Fibroblast of pulmonary artery (primary cell): Measurements from ENCODE around the gene POLR2E.

Experiments
- DNase-seq: peaks from one replicate; pipeline ENCODE4 v3.0.0-alpha.2; 2010; ENCODE audit warnings: low read depth
- H3K4me3 ChIP-seq: replicated peaks from 2 replicates; pipeline ENCODE4 v1.5.1; 2011; ENCODE audit warnings: low read depth, mild to moderate bottlenecking, control low read depth, low read length, moderate library complexity
- CTCF ChIP-seq: IDR thresholded peaks from 2 replicates; pipeline ENCODE4 v1.5.1; 2011; ENCODE audit warnings: mild to moderate bottlenecking, control low read depth, low read length, inconsistent platforms; ENCODE audit errors: missing control alignments

The POLR2E gene

GRCh38 chr19:1046836-1047695, 48.1 kb downstream of the POLR2E start:
- no peak overlapping the region for H3K4me3 ChIP-seq
- no peak for TF ChIP-seq CTCF
- no peak for DNase-seq

GRCh38 chr19:1046117-1046626, 49.0 kb downstream of the POLR2E start:
- H3K4me3 ChIP-seq: no peak overlapping the region
- TF ChIP-seq CTCF: no peak
- no peak for DNase-seq

- no peak for TF ChIP-seq CTCF
- no peak for DNase-seq
- H3K4me3 ChIP-seq: no peak overlapping the region
Observed at GRCh38 chr19:1045247-1045603, 50.0 kb downstream of the POLR2E start.

- H3K4me3 ChIP-seq: no peak overlapping the region
- DNase-seq: no peak
- TF ChIP-seq CTCF: no peak
Observed at GRCh38 chr19:1042689-1043511, 52.3 kb downstream of the POLR2E start.

GRCh38 chr19:1041835-1042685, 53.1 kb downstream of the POLR2E start:
- DNase-seq: no peak
- no peak for TF ChIP-seq CTCF
- no peak overlapping the region for H3K4me3 ChIP-seq

- peak overlapping the region; percentile 70 for H3K4me3 ChIP-seq
- no peak for TF ChIP-seq CTCF
- DNase-seq: no peak
Observed at GRCh38 chr19:1041272-1041834, 53.8 kb downstream of the POLR2E start.
